Neural cell (in vitro differentiated cells): ENCODE measurements around the gene VRK1. TPM values are rescaled to one million over a fixed set of nuclear protein-coding genes. Genes with fewer than 3 reads are reported as not detected.
A peak's percentile ranks its signal among the peaks of the same experiment; 100 is the strongest.

Experiments used
- H2AFZ ChIP-seq: fragments of 200-600, 300-800 bp; sonication (generic), shearing (Covaris generic); 2 replicates; pipeline ENCODE4 v1.6.0; 2014; ENCODE audit warnings: low read depth, mild to moderate bottlenecking, antibody characterized with exemption, low read length, moderate library complexity
- H3F3A ChIP-seq: fragments of 200-600 bp; shearing (Covaris generic); 2 replicates; pipeline ENCODE4 v1.6.1; 2016; ENCODE audit warnings: mild to moderate bottlenecking, moderate library complexity, mixed read lengths, antibody characterized with exemption, low read length; ENCODE audit not compliant: insufficient read depth, poor library complexity, severe bottlenecking
- H3K27ac ChIP-seq: fragments of 200-600, 300-800 bp; sonication (generic), shearing (Covaris generic); 2 replicates; pipeline ENCODE4 v1.5.1; 2014; ENCODE audit warnings: mild to moderate bottlenecking, low read length, moderate library complexity
- H3K27me3 ChIP-seq: fragments of 300-800, 200-600 bp; sonication (generic), shearing (Covaris generic); 2 replicates; pipeline ENCODE4 v1.6.0; 2014; ENCODE audit warnings: mild to moderate bottlenecking, low read depth, low read length, moderate library complexity; ENCODE audit not compliant: insufficient read depth
- H3K36me3 ChIP-seq: fragments of 300-800, 200-600 bp; sonication (generic), shearing (Covaris generic); 2 replicates; pipeline ENCODE4 v1.5.1; 2014; ENCODE audit warnings: mild to moderate bottlenecking, antibody characterized with exemption, low read length, moderate library complexity; ENCODE audit not compliant: insufficient read depth
- H3K4me2 ChIP-seq: fragments of 300-800, 200-600 bp; sonication (generic), shearing (Covaris generic); 2 replicates; pipeline ENCODE4 v1.6.0; 2014; ENCODE audit warnings: mild to moderate bottlenecking, low read length
- H3K4me3 ChIP-seq: fragments of 300-800, 200-600 bp; sonication (generic), shearing (Covaris generic); 2 replicates; pipeline ENCODE4 v1.5.1; 2014; ENCODE audit warnings: mild to moderate bottlenecking, low read length, moderate library complexity
- H3K79me2 ChIP-seq: fragments of 200-600 bp; shearing (Covaris generic); replicated peaks from 2 replicates; pipeline ENCODE4 v1.6.0; 2014; ENCODE audit warnings: mild to moderate bottlenecking, low read length, moderate library complexity; ENCODE audit not compliant: insufficient read depth
- H3K9ac ChIP-seq: fragments of 300-800, 200-600 bp; sonication (generic), shearing (Covaris generic); 2 replicates; pipeline ENCODE4 v1.6.1; 2016; ENCODE audit warnings: mild to moderate bottlenecking, low read length, mixed read lengths
- H3K9me2 ChIP-seq: fragments of 200-600 bp; shearing (Covaris generic); 2 replicates; pipeline ENCODE4 v1.6.1; 2016; ENCODE audit warnings: mild to moderate bottlenecking, low read length, mixed read lengths; ENCODE audit not compliant: insufficient read depth
- H3K9me3 ChIP-seq: fragments of 200-600, 300-800 bp; sonication (generic), shearing (Covaris generic); 2 replicates; pipeline ENCODE4 v1.6.1; 2016; ENCODE audit warnings: mild to moderate bottlenecking, mixed run types, low read length, moderate library complexity, mixed read lengths
- H4K20me1 ChIP-seq: fragments of 200-600 bp; shearing (Covaris generic); 2 replicates; pipeline ENCODE4 v1.6.1; 2016; ENCODE audit warnings: mild to moderate bottlenecking, mixed run types; ENCODE audit not compliant: insufficient read depth
- EP300 ChIP-seq: fragments of 450-650 bp; conservative IDR thresholded peaks from 2 replicates; pipeline ENCODE4 v1.6.1; 2014; ENCODE audit warnings: antibody characterized with exemption, mild to moderate bottlenecking, moderate library complexity; ENCODE audit not compliant: poor library complexity, severe bottlenecking
- EZH2 ChIP-seq: fragments of 200-600, 300-800 bp; shearing (Covaris generic), sonication (generic); IDR thresholded peaks from 2 replicates; pipeline ENCODE4 v1.6.1; 2014; ENCODE audit warnings: antibody characterized with exemption, low read length, borderline replicate concordance, mild to moderate bottlenecking; ENCODE audit not compliant: insufficient read depth, poor library complexity, severe bottlenecking
- MXI1 ChIP-seq: fragments of 450-650 bp; conservative IDR thresholded peaks from 2 replicates; pipeline ENCODE4 v1.6.1; 2014; ENCODE audit warnings: antibody characterized with exemption, mild to moderate bottlenecking; ENCODE audit not compliant: poor library complexity, severe bottlenecking
- POLR2AphosphoS5 ChIP-seq: IDR thresholded peaks from 2 replicates; pipeline ENCODE4 v1.6.1; 2012
- RAD21 ChIP-seq: fragments of 450-650 bp; conservative IDR thresholded peaks from 2 replicates; pipeline ENCODE4 v1.6.1; 2014; ENCODE audit warnings: antibody characterized with exemption, mild to moderate bottlenecking, moderate library complexity
- REST ChIP-seq: IDR thresholded peaks from 2 replicates; pipeline ENCODE4 v1.6.1; 2012; ENCODE audit warnings: borderline replicate concordance
- SMC3 ChIP-seq: fragments of 450-650 bp; conservative IDR thresholded peaks from 2 replicates; pipeline ENCODE4 v1.6.1; 2014; ENCODE audit warnings: antibody characterized with exemption, mild to moderate bottlenecking, moderate library complexity; ENCODE audit not compliant: poor library complexity
- TAF1 ChIP-seq: IDR thresholded peaks from 2 replicates; pipeline ENCODE4 v1.6.1; 2012; ENCODE audit warnings: low read depth
- polyA plus RNA-seq: library from polyadenylated mRNA; depleted of rRNA; stranded (reverse); fragments of >200 nt; gene quantifications from 2 replicates; pipeline ENCODE4 v1.2.3, GENCODE V29; 2014
- TF ChIP-seq, protein P1 (sequence below): fragments of 450-650 bp; IDR thresholded peaks from 2 replicates; pipeline ENCODE4 v1.5.1; 2014; ENCODE audit warnings: antibody characterized with exemption, mild to moderate bottlenecking, moderate library complexity; ENCODE audit not compliant: poor library complexity, severe bottlenecking

The VRK1 gene
- polyA plus RNA-seq, 1 donor from 2014 or later = 86.0 TPM

DNA sequence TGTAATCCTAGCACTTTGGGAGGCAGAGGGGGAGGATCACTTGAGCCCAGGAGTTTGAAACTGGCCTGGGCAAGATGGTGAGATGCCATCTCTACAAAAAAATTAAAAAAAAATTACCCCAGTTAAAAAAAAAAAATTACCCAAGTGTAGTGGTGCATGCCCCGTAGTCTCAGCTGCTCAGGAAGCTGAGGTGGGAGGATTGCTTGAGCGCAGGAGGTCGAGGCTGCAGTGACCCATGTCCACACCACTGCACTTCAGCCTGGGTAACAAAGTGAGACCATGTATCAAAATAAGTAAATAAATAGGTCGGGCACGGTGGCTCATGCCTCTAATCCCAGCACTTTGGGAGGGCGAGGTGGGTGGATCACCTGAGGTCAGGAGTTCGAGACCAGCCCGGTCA is 128.8 kb downstream of the VRK1 start:
- no peaks in the 10 kb centered on the region for H3K79me2 ChIP-seq
- H3K36me3 ChIP-seq = no peaks in the 10 kb centered on the region
- no peaks in the 10 kb centered on the region for H4K20me1 ChIP-seq
- no peak overlapping the region for H3K4me2 ChIP-seq
- no peaks in the 10 kb centered on the region for H3K27me3 ChIP-seq
- no peaks in the 10 kb centered on the region for H3K9me2 ChIP-seq
- peaks cover 8% of the 10 kb centered on the region for H3K9me3 ChIP-seq
- peaks cover 3% of the 10 kb centered on the region for H3F3A ChIP-seq
- H3K9ac ChIP-seq = no peak overlapping the region
- TF ChIP-seq POLR2AphosphoS5 (no peak), EZH2 (no peak), MXI1 (no peak), SMC3 (no peak), RAD21 (no peak), TAF1 (no peak), REST (no peak), EP300 (no peak)
- TF ChIP-seq, protein P1, sequence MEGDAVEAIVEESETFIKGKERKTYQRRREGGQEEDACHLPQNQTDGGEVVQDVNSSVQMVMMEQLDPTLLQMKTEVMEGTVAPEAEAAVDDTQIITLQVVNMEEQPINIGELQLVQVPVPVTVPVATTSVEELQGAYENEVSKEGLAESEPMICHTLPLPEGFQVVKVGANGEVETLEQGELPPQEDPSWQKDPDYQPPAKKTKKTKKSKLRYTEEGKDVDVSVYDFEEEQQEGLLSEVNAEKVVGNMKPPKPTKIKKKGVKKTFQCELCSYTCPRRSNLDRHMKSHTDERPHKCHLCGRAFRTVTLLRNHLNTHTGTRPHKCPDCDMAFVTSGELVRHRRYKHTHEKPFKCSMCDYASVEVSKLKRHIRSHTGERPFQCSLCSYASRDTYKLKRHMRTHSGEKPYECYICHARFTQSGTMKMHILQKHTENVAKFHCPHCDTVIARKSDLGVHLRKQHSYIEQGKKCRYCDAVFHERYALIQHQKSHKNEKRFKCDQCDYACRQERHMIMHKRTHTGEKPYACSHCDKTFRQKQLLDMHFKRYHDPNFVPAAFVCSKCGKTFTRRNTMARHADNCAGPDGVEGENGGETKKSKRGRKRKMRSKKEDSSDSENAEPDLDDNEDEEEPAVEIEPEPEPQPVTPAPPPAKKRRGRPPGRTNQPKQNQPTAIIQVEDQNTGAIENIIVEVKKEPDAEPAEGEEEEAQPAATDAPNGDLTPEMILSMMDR = no peak
- no peak overlapping the region for H3K4me3 ChIP-seq
- no peak overlapping the region for H3K27ac ChIP-seq
- H2AFZ ChIP-seq = no peak overlapping the region

DNA sequence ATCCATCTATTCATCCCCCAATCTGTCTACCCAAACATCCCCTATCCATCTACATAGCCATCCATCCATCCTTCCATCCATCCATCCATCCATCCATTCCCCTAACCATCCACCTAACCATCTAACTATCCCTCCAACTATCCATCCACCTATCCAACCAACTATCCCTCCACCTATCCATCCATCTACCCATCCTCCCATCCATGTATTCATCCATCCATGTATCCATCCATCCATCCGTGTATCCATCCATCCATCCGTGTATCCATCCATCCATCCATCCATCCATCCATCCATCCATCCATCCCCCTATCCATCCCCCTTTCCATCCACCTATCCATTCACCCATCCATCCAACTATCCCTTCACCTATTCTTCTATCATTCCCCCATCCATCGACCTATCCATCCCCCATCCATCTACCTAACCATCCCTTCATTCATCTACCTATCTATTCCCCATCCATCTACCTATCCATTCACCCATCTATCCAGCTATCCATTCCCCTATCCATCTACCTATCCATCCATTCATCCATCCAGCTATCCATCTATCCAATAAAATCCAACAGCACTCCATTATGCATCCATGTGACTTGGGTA is 131.7 kb downstream of the VRK1 start:
- Histone ChIP-seq H3K9ac (peak overlapping the region; percentile 23), H3K27me3 (no peaks in the 10 kb centered on the region), H3K9me3 (no peaks in the 10 kb centered on the region), H3K4me2 (no peak overlapping the region), H3F3A (peaks cover 3% of the 10 kb centered on the region), H3K9me2 (no peaks in the 10 kb centered on the region), H3K79me2 (no peaks in the 10 kb centered on the region), H2AFZ (no peak overlapping the region), H3K4me3 (no peak overlapping the region), H4K20me1 (no peaks in the 10 kb centered on the region), H3K27ac (peak overlapping the region; percentile 81), H3K36me3 (no peaks in the 10 kb centered on the region)
- TF ChIP-seq, protein P1 = no peak
- no peak for TF ChIP-seq EZH2
